K562 (cell line): Measurements from ENCODE around the gene C6orf47. TPM values are rescaled to one million over a fixed set of nuclear protein-coding genes. Genes with fewer than 3 reads are reported as not detected.

ENCODE experiments used
- CBX5 ChIP-seq: IDR thresholded peaks from 2 replicates; pipeline ENCODE4 v1.6.1; 2014; ENCODE audit warnings: low read depth, borderline replicate concordance
- DMBX1 ChIP-seq: fragments of 250-450 bp; sonication (Bioruptor Pico); IDR thresholded peaks from 2 replicates; pipeline ENCODE4 v1.8.0; 2022; ENCODE audit warnings: inconsistent platforms, mild to moderate bottlenecking, moderate library complexity, borderline replicate concordance
- MBD2 ChIP-seq: sonication (generic); IDR thresholded peaks from 2 replicates; pipeline ENCODE4 v1.6.1; 2016; ENCODE audit warnings: low read depth, borderline replicate concordance
- SP1 ChIP-seq: sonication (generic); formaldehyde crosslinking; IDR thresholded peaks from 2 replicates; pipeline ENCODE4 v1.8.1; 2022; ENCODE audit warnings: mild to moderate bottlenecking, missing genetic modification reagents
- TAF15 ChIP-seq: fragments of 200-400 bp; formaldehyde crosslinking; IDR thresholded peaks from 2 replicates; pipeline ENCODE4 v1.6.1; 2017; ENCODE audit warnings: mild to moderate bottlenecking, low read depth, low read length, moderate library complexity
- YY1 ChIP-seq, 3 experiments: IDR thresholded peaks; 2 replicates each; pipeline ENCODE4 v1.6.1; 2011; ENCODE audit warnings: low read length in 2 of 3, mild to moderate bottlenecking in 2 of 3, moderate library complexity in 2 of 3, borderline replicate concordance in 1 of 3, control low read depth in 1 of 3, low read depth in 1 of 3; ENCODE audit not compliant: insufficient read depth in 3 of 3, insufficient replicate concordance in 2 of 3, control insufficient read depth in 1 of 3, insufficient read length in 1 of 3; ENCODE audit errors: extremely low read depth in 1 of 3
- ZNF609 ChIP-seq: sonication (generic); formaldehyde crosslinking; IDR thresholded peaks from 2 replicates; pipeline ENCODE4 v1.8.1; 2023; ENCODE audit warnings: missing genetic modification reagents, mild to moderate bottlenecking, borderline replicate concordance
- polyA plus RNA-seq, 8 experiments: library from polyadenylated mRNA; depleted of rRNA in 4 of 8; stranded (reverse) in 5 of 8; unstranded in 3 of 8; fragments of >200 nt; fragmentation: Nextera tagmentation in 2 of 8; fragmentation: Illumina TruSeq in 1 of 8; extraction: Ambion mirVana in 2 of 8; extraction: Trizol in 1 of 8; gene quantifications; 2 replicates each; pipeline versions ENCODE4 v1.2.1 to v1.2.3, GENCODE V29; 2011 to 2014; ENCODE audit warnings: inconsistent platforms in 1 of 8, missing spikeins in 1 of 8
- total RNA-seq, 7 experiments: library from RNA; depleted of rRNA in 6 of 7; stranded (reverse); fragments of >200 nt in 6 of 7; fragmentation: Illumina TruSeq in 2 of 7; extraction: Trizol in 2 of 7; gene quantifications; 2 replicates each; pipeline versions ENCODE4 v1.2.1 to v1.2.3, GENCODE V29; 2011 to 2021; ENCODE audit warnings: low replicate concordance in 1 of 7

Gene C6orf47
- total and polyA plus RNA-seq, 9 of the 15 experiments (the other 6 are each of a cell fraction or from before 2014, with no cell fraction given): 0.14 to 43.8 (median 27.0) TPM

- no peak for TF ChIP-seq ZNF609 (CRISPR knock-in tag)
- TF ChIP-seq YY1 (IDR thresholded peaks at IDR 0.05; ENCODE audit: borderline replicate concordance in 1 of 3, control insufficient read depth in 1 of 3, extremely low read depth in 1 of 3, insufficient read depth in 3 of 3, insufficient read length in 1 of 3, insufficient replicate concordance in 2 of 3, low read depth in 1 of 3, low read length in 2 of 3): no peak
- 0 out of 2 replicates have a peak, but pooled peaks have one; percentile 10 for TF ChIP-seq CBX5
- TF ChIP-seq MBD2: no peak
- TF ChIP-seq DMBX1 (CRISPR knock-in tag): 0 out of 2 replicates have a peak, but pooled peaks have one; percentile 2
- peak; percentile 11; the same call in 1 of the 2 replicates for TF ChIP-seq SP1
- TF ChIP-seq TAF15: no peak
These were observed 20.6 kb upstream of the C6orf47 start (continued) for GRCh38 chr6:31681135-31681671.
